ENCODE measurements around the gene P4HB.

GRCh38 chr17:81863123-81863675 is 2.9 kb upstream of the P4HB start:
- TF ChIP-seq CTCF (IDR thresholded peaks at IDR 0.05) (no peak), POLR2A (IDR thresholded peaks at IDR 0.05) (no peak)
